ES-I3 (cell line): ENCODE data around the gene KLK15.
"Not testable (repeated sequence)": the region's sequence is repeated elsewhere in the genome, so short reads cannot be mapped to it uniquely, and the experiment has no call there.

Source experiments
- H3K36me3 ChIP-seq: 2 replicates; pipeline ENCODE4 v1.6.1; 2013; ENCODE audit warnings: mild to moderate bottlenecking, low read length, control low read depth, moderate library complexity; ENCODE audit not compliant: insufficient read depth
- H3K4me1 ChIP-seq: 2 replicates; pipeline ENCODE4 v1.6.1; 2013; ENCODE audit warnings: mild to moderate bottlenecking, control low read depth, low read length; ENCODE audit not compliant: insufficient read depth
- H3K9ac ChIP-seq: 2 replicates; pipeline ENCODE4 v1.6.1; 2013; ENCODE audit warnings: low read depth, mild to moderate bottlenecking, low read length, moderate library complexity
- H3K9me3 ChIP-seq: 2 replicates; pipeline ENCODE4 v1.6.1; 2013; ENCODE audit warnings: mild to moderate bottlenecking, low read length, moderate library complexity; ENCODE audit not compliant: control insufficient read depth, insufficient read depth

KLK15 gene

DNA sequence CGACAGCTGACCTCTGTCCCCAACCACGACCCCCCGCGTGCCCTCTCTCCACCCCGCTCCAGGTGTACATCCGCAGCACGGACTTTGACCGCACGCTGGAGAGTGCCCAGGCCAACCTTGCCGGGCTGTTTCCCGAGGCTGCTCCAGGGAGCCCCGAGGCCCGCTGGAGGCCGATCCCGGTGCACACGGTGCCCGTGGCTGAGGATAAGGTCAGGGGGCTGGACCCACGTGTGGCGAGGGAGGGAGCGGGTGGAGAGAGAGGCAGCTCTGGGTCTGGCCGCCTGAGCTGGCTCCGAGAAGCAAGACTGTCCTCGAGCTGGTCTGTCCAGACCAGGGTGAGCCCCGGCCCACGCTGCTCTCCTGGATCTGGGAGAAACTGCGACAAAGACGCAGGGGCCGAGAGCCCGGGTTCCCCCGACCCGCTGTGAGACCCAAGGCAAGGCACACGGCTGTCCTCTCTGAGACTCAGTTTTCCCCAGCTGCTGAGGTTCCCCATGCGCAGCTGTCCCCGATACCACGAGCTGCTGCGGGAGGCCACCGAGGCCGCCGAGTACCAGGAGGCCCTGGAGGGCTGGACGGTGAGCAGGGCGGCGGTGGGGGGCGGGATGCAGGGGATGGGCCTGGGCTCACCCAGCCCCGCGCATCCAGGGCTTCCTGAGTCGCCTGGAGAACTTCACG, 41.6 kb downstream of the KLK15 start:
- Histone ChIP-seq H3K36me3 (no peaks in the 10 kb centered on the region), H3K9ac (no peak overlapping the region), H3K9me3 (no peaks in the 10 kb centered on the region), H3K4me1 (peaks cover 9% of the 10 kb centered on the region)

DNA sequence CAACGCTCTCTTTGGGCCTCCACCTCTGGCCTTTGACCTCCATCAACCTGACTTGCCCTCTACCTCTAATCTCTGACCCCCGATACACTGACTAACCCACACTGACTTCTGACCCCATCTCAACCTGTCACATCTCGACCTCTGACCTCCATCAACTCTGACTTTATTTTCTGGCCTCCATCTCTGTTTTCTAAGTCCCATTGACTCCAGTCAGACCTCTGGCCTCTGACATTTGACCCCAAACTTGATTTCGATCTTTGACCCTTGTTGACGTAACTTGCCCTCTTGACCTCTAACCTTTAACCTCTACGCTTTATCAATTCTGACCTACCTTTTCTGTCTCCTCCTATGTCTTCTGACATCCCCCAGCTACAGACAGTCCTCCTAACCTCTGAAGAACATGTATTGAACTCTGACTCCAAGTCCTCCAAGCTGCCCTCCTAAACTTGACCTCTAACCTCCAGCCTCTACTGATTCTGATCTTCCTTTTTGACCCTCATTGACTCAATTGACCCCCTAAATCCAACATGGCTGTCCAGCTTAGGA, 42.4 kb downstream of the KLK15 start:
- H3K4me1 ChIP-seq: peaks cover 9% of the 10 kb centered on the region
- no peak overlapping the region for H3K9ac ChIP-seq
- H3K36me3 ChIP-seq: no peaks in the 10 kb centered on the region
- no peaks in the 10 kb centered on the region for H3K9me3 ChIP-seq

DNA sequence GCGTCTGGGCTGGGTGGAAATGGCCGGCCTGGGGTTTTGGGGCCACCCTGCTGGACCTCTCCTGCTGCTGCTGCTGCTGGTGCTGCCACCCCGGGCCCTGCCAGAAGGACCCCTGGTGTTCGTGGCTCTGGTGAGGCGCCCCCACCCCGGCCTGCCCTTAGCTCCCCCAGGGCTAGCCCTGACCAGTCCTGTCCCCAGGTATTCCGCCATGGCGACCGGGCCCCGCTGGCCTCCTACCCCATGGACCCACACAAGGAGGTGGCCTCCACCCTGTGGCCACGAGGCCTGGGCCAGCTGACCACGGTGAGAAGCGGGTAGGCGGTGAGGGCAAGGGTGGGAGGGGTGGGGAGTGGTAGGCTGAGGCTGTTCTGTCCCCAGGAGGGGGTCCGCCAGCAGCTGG, 43.0 kb downstream of the KLK15 start, which contains the start of gene ACP4:
TSS of gene ACP4 (plus strand) at position 20 of the 400 bp plus-strand sequence. CDS start at position 20, 0 bp downstream.
- Histone ChIP-seq H3K9me3 (no peaks in the 10 kb centered on the region), H3K4me1 (peaks cover 9% of the 10 kb centered on the region), H3K36me3 (no peaks in the 10 kb centered on the region), H3K9ac (no peak within 1 kb of the TSS)

DNA sequence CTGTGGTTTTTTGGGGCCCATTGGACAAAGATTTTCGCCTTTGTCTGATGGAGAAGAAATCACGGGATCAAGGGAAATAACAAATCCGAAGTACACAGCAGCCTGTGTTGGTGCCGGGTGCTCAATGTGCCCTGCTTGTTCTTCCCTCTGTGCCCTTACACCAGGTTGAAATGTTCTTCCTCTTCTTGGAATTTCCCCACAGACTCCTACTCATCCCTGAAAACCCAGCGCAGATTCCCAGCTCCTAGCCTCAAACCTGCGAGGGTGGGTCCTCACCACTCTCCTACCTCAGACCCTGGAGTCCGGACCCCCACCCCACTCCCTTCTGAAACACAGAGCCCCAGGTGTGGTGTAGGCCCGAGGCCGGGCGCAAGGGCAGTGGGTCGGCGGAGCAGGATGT, 48.0 kb downstream of the KLK15 start:
- Histone ChIP-seq H3K9ac (no peak overlapping the region), H3K36me3 (no peaks in the 10 kb centered on the region), H3K4me1 (no peaks in the 10 kb centered on the region), H3K9me3 (no peaks in the 10 kb centered on the region)

DNA sequence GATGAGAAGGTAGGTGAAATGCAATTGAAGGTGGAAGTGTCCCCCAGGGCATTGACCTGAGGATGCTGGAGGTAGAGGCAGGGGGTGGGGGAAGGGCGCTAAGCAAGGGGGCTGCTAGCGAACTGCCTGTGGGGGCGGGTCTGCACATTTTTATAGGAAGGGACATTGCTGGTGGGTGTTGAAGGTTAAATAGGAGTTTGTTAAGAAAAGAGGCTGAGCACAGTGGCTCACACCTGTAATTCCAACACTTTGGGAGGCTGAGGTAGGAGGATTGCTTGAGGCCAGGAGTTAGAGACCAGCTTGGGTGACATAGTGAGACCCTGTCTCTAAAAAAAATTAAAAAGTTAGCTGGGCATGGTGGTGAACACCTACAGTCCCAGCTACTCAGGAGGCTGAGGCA, 48.7 kb downstream of the KLK15 start:
- Histone ChIP-seq H3K9ac (no peak overlapping the region), H3K9me3 (no peaks in the 10 kb centered on the region), H3K4me1 (peaks cover 2% of the 10 kb centered on the region; the same call in 1 of the 2 replicates), H3K36me3 (no peaks in the 10 kb centered on the region)

DNA sequence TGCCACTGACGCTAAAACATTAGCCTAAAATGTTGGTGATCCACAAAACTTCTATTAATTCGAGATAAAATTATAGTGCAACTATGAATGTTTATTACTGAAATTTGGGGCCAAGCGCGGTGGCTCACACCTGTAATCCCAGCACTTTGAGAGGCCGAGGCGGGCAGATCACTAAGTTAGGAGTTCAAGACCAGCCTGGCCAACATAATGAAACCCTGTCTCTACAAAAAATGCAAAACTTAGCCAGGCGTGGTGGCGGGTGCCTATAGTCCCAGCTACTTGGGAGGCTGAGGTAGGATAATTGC, 49.6 kb downstream of the KLK15 start:
- H3K9ac ChIP-seq, H3K36me3 ChIP-seq, H3K4me1 ChIP-seq, H3K9me3 ChIP-seq: not testable (repeated sequence)

DNA sequence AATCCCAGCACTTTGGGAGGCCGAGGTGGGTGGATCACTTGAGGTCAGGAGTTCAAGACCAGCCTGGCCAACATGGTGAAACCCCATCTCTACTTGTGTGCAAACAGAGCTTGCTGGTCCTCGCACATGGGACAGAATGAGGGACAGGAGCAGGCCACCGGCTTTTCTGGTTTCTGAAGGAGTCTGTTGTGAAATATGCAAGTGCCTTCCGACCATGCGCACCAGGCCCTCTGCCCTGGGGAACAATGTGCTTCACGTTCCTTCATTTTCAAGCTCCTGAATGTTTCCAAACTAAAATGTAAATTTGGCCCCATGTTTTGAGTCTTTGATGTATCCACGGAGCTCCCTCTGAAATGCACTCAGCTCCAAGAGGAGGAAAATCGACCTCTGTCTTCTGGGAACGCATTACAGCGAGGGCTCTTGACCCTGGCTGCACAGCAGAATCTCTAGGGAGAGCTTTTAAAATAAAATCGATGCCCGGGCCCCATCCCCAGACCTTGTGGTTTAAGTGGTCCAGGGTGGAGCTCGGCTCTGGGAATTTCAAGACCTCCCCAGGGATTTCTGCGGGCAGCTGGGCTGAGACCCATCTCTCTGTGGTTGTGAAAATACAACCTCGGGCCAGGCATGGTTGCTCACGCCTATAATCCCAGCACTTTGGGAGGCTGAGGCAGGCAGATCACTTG, 52.5 kb downstream of the KLK15 start:
- H3K4me1 ChIP-seq: peaks cover 8% of the 10 kb centered on the region; the same call in 1 of the 2 replicates
- no peaks in the 10 kb centered on the region for H3K36me3 ChIP-seq
- no peaks in the 10 kb centered on the region for H3K9me3 ChIP-seq
- no peak overlapping the region for H3K9ac ChIP-seq

DNA sequence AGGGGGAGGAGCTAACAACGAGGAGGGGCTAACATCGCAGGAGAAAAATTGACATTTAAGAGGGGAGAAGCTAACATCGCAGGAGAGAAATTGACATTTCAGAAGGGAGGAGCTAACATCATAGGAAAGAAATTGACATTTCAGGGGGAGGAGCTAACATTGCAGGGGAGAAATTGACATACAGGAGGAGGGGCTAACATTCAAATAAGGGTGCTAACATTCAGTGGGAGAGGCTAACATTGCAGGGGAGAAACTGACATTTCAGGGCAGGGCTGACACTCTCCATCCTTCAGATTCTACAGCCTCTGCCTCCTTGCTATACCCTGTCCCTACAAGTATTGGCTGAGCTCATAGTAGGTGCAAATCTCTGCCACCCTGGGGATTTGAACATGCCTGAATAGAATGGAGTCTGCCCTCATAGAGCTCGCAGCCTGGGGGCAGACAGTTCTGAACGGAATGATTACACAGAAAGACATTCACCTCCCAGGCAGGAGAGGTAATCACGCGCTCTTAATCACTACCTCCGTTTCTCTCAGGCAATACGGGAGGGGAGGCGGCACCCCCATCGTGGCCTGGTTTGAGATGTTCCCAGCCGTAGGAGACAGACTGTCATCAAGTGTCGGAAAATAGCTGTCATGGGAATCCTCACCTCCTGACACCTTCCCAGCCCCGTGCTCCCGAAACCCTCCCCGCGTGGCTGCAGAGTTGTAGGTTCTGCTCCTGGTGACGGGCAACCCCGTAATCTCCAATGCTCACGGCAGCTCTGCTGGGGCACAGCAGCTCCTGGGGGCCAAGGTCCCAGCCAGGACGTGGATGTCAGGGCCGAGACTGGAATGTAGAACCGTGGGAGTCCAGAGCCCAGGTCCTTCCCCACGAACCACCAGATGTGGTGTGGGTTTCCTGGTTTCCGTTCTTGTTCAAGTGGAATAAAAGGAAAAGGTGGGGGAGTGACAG, 53.6 kb downstream of the KLK15 start:
- Histone ChIP-seq H3K9ac (no peak overlapping the region; the same call in 1 of the 2 replicates), H3K9me3 (no peaks in the 10 kb centered on the region), H3K36me3 (no peaks in the 10 kb centered on the region), H3K4me1 (peaks cover 8% of the 10 kb centered on the region; the same call in 1 of the 2 replicates)

DNA sequence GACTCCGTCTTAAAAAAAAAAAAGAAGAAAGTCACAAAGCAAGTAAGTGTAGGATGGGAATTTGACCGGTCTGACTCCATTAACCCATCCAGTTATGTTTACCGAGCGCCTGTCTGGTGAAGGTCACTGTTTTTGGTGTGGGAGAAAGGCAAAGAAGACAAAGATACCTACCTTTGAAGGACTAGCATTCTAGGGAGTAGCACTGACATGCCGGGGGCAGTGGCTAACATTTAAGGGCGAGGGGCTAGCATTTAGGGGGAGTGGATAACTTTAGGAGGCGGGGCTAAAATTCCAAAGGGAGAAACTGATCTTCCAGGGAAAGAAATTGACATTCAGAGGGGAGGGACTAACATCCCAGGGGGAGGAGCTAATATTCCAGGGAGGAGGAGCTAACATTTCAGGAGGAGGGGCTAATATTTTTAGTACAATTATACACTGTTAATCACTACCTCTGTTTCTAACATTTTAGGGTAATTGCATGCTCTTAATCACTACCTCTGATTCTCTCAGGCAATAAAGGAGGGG, 54.4 kb downstream of the KLK15 start:
- peaks cover 8% of the 10 kb centered on the region; the same call in 1 of the 2 replicates for H3K4me1 ChIP-seq
- H3K9ac ChIP-seq: peak overlapping the region; percentile 30; the same call in 1 of the 2 replicates
- no peaks in the 10 kb centered on the region for H3K36me3 ChIP-seq
- no peaks in the 10 kb centered on the region for H3K9me3 ChIP-seq

DNA sequence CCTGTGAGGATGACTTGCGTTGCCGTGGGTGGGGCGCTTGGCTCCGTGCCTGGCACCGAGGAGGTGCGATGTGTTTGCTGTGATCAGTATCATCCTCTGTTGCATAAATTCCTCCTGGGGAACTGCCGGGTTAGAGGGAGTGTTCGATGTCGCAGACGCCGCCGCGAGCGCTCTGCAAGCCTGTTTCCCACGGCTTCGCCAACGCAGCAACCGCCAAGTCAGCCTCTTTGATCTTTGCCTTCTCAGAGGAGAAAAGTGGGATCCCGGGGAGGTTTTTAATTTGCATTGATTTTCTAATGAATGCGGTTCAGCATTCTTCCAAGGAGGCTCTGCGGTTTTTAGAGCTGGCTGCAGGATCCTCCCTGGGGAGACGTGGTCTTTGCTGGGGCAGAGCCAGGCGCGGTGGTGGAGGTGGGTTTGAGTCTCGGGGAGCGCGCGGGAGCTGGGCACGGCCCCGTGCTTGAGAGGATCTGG, 55.5 kb downstream of the KLK15 start:
- Histone ChIP-seq H3K9me3 (no peaks in the 10 kb centered on the region), H3K4me1 (peaks cover 8% of the 10 kb centered on the region; the same call in 1 of the 2 replicates), H3K9ac (peak overlapping the region; percentile 30; the same call in 1 of the 2 replicates), H3K36me3 (no peaks in the 10 kb centered on the region)

DNA sequence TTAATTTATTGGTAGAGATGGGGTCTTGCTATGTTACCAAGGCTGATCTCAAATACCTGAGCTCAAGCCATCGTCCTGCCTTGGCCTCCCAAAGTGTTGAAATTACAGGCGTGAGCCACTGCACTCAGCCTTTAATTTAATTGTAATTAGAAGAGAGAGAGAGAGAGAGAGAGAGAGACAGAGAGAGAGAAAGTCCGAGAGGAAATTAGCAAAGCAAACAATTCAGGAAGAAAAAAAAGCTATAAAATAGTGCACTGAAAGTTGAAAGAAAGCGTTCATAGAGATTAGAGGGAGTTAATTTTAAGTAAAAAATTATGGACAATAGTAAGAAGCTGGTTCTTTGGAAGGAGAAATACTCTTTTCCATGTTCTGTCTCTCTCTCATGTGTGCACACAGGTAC, 56.1 kb downstream of the KLK15 start:
- H3K9me3 ChIP-seq: no peaks in the 10 kb centered on the region; the same call in 1 of the 2 replicates
- H3K36me3 ChIP-seq: no peaks in the 10 kb centered on the region
- H3K4me1 ChIP-seq: peaks cover 8% of the 10 kb centered on the region; the same call in 1 of the 2 replicates
- H3K9ac ChIP-seq: no peak overlapping the region

DNA sequence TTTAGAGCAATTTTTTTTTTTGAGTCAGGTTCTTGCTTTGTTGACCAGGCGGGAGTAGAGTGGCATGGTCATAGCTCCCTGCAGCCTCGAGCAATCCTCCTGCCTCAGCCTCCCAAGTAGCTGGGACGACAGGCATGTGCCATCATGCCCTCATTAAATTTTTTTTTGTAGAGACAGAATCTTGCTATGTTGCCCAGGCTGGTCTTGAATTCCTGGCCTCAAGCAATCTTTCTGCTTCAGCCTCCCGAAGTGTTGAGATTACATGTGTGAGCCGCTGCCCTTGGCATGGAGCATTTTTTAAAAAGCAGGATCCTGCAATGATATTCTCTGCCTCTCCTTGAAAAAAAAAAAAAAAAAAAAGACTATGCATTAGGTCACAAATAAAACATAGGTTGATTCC, 57.2 kb downstream of the KLK15 start:
- Histone ChIP-seq H3K9me3 (no peaks in the 10 kb centered on the region; the same call in 1 of the 2 replicates), H3K36me3 (no peaks in the 10 kb centered on the region), H3K9ac (no peak overlapping the region), H3K4me1 (peaks cover 8% of the 10 kb centered on the region; the same call in 1 of the 2 replicates)
